NCI-H1930 (cell line): ENCODE data around the gene CGB1.
A peak's percentile ranks its signal among the peaks of the same experiment; 100 is the strongest.
"Not testable (repeated sequence)": the region's sequence is repeated elsewhere in the genome, so short reads cannot be mapped to it uniquely, and the experiment has no call there.

Experiments
- DNase-seq, 2 experiments: peaks; one replicate each; lab custom pipeline; 2025; lab: John Stamatoyannopoulos, UW

The CGB1 gene

DNA sequence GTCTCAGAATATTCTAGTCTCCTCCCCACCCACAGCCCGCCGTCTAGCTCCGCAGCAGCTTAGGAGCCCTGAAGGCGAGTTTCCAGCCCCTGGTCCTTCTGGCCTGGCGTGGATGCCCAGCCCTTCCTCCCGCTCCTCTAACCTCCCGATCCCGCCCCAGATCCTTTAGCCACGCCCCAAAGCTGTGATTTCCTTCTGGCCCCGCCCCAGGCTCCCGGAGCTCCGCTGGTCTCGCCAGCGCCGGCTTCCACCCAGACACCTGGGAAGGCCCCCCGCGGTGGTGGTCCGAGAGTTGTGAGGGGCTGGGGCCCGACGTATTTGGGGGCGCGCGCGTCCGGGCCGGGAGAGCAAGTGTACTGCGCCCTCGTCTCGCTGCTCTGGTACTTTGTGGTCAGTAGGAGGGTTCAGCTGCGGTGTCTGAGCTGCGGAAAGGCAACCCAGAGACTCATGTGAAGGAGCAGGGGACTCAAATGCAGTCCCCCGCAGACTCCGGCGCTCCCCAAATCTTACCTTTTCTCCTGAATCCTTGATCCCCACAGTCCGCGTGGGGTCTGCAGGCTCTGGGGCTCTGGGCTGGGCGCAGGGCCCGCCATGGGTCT lies 21.0 kb upstream of the CGB1 start, which contains the start of gene CGB7:
Gene CGB7 (minus strand): TSS at position 114 of the 599 bp plus-strand sequence. CDS start 2,374 bp downstream, outside the sequence.
- DNase-seq: no peak

DNA sequence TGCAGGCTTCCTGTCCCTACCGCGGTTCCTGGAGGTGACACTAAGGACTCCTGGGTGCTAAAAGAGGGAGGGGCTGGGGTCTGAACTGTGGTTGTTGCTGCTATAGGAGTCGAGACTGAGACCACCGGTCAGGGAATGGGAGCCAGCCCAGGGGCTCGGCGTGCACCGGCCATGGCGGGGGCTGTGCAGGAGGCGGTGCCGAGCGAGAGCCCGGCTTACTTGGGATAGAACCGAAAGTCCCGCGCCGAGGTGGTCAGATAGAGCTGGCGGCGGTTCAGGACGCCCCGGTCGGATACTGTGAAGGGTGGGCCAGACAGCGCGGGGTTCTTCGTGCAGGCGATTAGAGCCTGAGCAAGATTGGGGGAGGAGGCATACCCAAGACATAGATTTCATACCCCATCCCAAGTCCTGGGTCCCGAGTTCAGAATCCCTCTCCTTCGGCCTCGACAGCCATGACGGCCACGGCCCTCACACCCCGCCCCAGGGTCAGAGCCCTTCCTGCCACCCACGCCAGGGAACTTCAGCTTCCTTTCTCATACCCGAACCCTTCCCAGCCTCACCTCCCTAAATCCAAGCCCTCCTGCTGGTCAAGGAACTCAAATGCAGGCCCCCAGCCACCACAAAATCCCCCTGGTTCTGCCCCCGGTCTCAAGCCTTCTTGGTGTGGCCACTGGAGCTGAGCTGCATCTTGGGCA lies 20.4 kb upstream of the CGB1 start:
- DNase-seq: not testable (repeated sequence)

DNA sequence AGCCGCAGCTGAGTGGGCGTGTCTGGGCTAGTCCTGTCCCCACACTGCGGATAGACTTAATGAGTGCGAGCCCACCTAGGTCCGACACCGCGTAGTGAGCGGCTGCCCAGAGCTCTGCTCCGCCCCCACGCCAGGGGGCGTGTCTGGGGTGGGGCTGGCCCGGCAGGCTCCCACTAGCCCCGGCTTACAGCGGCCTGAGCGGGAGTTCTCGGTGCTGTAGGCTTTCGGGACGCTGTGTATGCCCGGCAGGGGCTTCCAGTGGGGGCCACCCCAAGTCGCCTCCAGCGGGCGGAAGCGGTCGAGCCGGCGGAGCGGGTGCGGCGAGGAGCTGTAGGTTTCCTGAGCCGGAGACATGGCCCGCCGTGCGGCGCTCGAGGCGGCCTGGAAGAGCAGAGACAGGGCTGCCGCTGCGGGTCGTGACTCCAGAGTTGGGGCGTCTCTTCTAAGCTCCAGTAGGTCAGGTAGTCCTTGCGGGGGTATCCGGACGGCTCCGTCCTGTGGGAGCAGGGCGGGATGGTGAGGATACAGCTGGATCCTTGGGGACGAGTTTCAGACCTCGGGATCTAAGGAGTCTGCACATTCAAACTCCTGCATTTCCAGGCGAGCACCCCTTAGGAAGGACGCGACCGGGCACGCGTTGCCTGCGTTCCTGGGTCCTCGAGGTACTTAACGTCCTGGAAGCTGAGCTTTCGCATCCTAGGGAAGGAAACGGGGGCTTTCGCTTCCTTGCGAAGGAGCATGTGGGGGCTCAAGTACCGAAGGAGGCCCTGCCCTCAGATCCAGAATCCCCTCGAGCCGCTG lies 19.6 kb upstream of the CGB1 start:
- DNase-seq: peak; percentile 50 to 81

DNA sequence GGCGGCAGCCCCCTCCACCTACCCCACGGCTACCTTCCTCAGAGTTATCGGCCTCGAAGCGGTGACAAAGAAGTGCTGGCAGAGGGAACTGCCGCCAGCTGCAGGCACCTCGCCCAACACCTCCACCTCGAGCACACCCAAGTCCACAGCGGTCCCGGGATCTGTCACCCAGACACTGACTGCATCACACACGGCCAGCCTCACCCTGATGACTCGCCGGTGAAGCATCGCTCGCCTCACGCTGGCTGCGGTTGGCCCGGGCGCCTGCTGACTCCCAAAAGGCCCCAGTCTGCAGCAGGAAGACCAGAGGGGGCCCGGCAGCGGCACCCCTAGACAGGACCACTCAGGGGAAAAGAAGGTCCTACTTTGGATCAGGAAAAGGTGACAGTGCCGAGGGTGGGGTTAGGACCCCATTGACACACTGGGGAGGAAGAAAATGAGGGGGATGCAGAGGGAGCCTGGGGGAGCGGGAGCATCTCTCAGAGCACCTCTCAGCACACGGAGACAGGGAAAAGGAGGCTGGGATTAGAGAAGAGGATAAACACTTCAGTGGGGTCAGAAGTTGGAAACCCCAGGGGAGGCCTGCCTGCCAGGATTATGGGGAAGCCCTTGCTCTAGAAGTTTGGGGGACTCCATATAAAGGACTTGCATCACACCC lies 13.8 kb upstream of the CGB1 start:
- not testable (repeated sequence) for DNase-seq

DNA sequence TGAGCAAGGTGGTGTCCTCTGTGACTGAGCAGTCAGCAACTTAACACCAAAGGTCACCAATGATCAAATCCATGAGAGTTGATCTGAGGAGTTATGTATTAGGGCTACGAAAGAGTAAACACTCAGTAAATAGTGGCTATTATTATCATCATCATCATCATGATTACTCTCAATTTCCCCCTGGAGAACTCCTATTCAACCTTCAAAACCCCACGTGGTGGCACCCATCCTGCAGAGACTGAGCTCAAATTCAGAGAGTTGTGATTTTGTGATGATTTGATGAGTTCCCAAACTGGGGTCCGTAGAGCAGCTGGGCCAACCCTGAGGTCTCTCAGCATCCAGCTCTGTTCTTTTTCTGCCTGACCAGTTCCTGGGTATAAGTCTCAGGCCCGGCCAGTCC lies 13.1 kb upstream of the CGB1 start:
- DNase-seq: not testable (repeated sequence)

DNA sequence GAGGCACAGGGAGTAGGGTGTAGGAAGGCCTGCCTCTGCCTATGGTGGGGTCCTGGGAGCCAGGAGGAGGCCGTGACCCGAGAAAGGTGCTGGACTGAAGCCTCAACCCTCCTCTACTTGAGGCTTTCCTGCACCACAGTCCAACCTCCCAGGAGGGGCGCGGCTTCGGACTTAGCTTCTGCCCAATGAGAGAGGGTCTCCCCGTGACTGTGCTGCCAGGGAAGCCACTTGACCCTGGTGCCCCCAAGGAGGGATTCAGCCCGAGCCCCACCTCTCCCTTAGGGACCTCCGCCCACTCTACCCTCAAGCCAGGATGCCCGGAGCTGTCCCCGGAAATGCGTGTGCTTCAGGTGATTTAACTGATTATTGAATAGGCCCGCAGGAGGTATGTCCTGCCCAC lies 12.3 kb upstream of the CGB1 start, which contains the start of gene CGB8:
Gene CGB8 (minus strand): TSS at position 101 of the 400 bp plus-strand sequence. CDS start 372 bp downstream, outside the sequence.
- not testable (repeated sequence) for DNase-seq

DNA sequence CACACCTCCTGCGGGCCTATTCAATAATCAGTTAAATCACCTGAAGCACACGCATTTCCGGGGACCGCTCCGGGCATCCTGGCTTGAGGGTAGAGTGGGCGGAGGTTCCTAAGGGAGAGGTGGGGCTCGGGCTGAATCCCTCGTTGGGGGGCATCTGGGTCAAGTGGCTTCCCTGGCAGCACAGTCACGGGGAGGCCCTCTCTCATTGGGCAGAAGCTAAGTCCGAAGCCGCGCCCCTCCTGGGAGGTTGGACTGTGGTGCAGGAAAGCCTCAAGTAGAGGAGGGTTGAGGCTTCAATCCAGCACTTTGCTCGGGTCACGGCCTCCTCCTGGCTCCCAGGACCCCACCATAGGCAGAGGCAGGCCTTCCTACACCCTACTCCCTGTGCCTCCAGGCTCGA lies 6.9 kb upstream of the CGB1 start, which contains the start of gene CGB5:
Gene CGB5 (plus strand): TSS at position 301 of the 400 bp plus-strand sequence. CDS start 362 bp downstream, outside the sequence.
- not testable (repeated sequence) for DNase-seq

DNA sequence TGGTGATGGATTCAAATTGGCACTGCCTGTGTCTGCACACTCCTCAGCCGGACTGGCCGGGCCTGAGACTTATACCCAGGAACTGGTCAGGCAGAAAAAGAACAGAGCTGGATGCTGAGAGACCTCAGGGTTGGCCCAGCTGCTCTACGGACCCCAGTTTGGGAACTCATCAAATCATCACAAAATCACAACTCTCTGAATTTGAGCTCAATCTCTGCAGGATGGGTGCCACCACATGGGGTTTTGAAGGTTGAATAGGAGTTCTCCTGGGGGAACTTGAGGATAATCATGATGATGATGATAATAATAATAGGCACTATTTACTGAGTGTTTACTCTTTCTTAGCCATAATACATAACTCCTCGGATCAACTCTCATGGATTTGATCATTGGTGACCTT lies 6.0 kb upstream of the CGB1 start:
- DNase-seq: not testable (repeated sequence)

DNA sequence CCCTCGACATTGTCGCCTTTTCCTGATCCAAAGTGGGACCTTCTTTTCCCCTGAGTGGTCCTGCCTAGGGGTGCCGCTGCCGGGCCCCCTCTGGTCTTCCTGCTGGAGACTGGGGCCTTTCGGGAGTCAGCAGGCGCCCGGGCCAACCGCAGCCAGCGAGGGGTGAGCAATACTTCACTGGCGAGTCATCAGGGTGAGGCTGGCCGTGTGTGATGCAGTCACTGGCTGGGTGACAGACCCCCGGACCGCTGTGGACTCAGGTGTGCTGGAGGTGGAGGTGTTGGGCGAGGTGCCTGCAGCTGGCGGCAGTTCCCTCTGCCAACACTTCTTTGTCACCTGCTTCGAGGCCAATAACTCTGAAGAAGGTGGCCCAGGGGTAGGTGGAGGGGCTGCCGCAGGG lies 5.5 kb upstream of the CGB1 start:
- DNase-seq: no peak

DNA sequence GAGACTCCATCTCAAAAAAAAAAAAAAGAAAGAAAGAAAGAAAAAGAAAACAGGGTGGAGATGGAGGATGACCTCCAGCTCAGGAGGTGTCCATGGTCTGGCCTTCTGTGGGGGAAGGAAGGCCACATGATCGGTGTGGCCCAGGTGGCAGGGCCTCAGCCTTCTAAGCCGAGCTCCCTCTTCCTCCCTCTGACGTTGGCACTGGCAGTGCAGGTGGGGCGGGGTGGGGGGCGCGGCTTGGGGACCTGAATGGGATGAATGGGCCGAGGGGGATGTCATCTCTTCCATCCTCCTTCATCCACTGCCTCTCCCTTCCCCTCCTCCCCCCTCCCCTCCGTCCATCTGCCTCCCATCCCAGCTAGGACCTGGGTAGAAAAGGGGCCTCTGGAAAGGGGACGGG lies 3.0 kb upstream of the CGB1 start:
- not testable (repeated sequence) for DNase-seq

DNA sequence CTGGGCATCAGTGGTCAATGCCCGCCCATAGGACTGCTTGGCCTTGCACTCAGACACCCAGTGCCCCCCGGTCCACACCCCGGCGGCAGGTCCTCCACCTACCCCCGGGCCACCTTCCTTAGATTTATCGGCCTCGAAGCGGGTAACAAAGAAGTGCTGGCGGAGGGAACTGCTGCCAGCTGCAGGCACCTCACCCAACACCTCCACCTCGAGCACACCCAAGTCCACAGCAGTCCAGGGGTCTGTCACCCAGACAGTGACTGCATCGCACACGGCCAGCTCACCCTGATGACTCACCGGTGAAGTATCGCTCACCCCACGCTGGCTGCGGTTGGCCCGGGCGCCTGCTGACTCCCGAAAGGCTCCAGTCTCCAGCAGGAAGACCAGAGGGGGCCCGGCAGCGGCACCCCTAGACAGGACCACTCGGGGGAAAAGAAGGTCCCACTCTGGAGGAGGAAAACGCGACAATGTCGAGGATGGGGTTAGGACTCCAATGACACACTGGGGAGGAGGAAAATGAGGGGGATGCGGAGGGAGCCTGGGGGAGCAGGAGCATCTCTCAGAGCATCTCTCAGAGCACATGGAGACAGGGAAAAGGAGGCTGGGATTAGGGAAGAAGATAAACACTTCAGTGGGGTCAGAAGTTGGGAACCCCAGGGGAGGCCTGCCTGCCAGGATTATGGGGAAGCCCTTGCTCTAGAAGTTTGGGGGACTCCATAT lies 2.0 kb upstream of the CGB1 start:
- DNase-seq: not testable (repeated sequence)

DNA sequence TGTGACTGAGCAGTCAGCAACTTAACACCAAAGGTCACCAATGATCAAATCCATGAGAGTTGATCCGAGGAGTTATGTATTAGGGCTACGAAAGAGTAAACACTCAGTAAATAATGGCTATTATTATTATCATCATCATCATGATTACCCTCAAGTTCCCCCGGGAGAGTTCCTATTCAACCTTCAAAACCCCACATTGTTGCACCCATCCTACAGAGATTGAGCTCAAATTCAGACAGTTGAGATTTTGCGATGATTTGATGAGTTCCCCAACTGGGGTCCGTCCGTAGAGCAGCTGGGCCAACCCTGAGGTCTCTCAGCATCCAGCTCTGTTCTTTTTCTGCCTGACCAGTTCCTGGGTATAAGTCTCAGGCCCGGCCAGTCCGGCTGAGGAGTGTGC lies 1.4 kb upstream of the CGB1 start:
- not testable (repeated sequence) for DNase-seq

DNA sequence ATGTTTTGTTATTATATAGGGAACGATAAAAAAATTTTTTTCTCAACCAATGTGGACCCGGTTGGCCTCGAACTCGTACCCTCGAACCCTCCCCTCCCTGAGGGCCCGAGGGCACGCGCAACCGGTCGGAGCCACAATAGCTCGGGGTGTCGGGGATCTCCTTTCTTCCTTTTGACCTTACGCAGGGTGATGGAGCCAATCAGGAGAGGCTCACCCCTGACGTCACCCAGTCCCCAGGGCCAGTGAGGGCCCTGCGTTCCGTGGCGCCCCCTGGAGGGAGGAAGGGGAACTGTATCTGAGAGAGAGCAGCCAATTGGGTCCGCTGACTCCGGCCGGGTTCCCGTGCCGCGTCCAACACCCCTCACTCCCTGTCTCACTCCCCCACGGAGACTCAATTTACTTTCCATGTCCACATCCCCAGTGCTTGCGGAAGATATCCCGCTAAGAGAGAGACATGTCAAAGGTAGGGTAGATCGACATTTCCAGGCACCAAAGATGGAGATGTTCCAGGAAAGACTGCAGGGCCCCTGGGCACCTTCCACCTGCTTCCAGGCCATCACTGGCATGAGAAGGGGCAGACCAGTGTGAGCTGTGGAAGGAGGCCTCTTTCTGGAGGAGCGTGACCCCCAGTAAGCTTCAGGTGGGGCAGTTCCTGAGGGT lies 4.9 kb downstream of the CGB1 start, which contains the start of gene CGB2:
Gene CGB2 (plus strand): TSS at position 249 of the 660 bp plus-strand sequence. CDS start 206 bp downstream, at position 455.
- DNase-seq: peak; percentile 93 to 94

DNA sequence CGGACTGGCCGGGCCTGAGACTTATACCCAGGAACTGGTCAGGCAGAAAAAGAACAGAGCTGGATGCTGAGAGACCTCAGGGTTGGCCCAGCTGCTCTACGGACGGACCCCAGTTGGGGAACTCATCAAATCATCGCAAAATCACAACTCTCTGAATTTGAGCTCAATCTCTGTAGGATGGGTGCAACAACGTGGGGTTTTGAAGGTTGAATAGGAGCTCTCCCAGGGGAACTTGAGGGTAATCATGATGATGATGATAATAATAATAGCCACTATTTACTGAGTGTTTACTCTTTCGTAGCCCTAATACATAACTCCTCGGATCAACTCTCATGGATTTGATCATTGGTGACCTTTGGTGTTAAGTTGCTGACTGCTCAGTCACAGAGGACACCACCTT lies 6.4 kb downstream of the CGB1 start:
- not testable (repeated sequence) for DNase-seq

DNA sequence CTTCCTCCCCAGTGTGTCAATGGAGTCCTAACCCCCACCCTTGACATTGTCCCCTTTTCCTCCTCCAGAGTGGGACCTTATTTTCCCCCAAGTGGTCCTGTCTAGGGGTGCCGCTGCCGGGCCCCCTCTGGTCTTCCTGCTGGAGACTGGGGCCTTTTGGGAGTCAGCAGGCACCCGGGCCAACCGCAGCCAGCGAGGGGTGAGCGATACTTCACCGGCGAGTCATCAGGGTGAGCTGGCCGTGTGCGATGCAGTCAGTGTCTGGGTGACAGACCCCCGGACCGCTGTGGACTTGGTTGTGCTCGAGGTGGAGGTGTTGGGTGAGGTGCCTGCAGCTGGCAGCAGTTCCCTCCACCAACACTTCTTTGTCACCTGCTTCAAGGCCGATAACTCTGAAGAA lies 6.9 kb downstream of the CGB1 start:
- DNase-seq: not testable (repeated sequence)

DNA sequence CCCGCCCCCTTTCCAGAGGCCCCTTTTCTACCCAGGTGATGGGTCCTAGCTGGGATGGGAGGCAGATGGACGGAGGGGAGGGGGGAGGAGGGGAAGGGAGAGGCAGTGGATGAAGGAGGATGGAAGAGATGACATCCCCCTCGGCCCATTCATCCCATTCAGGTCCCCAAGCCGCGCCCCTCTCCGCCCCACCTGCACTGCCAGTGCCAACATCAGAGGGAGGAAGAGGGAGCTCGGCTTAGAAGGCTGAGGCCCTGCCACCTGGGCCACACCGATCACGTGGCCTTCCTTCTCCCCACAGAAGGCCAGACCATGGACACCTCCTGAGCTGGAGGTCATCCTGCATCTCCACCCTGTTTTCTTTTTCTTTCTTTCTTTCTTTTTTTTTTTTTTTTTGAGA lies 8.0 kb downstream of the CGB1 start:
- DNase-seq: not testable (repeated sequence)

DNA sequence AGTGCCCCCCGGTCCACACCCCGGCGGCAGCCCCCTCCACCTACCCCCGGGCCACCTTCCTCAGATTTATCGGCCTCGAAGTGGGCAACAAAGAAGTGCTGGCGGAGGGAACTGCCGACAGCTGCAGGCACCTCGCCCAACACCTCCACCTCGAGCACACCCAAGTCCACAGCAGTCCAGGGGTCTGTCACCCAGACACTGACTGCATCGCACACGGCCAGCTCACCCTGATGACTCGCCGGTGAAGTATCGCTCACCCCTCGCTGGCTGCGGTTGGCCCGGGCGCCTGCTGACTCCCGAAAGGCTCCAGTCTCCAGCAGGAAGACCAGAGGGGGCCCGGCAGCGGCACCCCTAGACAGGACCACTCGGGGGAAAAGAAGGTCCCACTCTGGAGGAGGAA lies 11.1 kb downstream of the CGB1 start:
- DNase-seq: not testable (repeated sequence)

DNA sequence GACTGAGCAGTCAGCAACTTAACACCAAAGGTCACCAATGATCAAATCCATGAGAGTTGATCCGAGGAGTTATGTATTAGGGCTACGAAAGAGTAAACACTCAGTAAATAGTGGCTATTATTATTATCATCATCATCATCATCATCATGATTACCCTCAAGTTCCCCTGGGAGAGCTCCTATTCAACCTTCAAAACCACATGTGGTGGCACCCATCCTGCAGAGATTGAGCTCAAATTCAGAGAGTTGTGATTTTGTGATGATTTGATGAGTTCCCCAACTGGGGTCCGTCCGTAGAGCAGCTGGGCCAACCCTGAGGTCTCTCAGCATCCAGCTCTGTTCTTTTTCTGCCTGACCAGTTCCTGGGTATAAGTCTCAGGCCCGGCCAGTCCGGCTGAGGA lies 11.6 kb downstream of the CGB1 start:
- not testable (repeated sequence) for DNase-seq

DNA sequence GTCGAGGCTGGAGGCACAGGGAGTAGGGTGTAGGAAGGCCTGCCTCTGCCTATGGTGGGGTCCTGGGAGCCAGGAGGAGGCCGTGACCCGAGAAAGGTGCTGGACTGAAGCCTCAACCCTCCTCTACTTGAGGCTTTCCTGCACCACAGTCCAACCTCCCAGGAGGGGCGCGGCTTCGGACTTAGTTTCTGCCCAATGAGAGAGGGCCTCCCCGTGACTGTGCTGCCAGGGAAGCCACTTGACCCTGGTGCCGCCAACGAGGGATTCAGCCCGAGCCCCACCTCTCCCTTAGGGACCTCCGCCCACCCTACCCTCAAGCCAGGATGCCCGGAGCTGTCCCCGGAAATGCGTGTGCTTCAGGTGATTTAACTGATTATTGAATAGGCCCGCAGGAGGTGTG lies 12.5 kb downstream of the CGB1 start, which contains the start of gene CGB3:
Gene CGB3 (minus strand): TSS at position 101 of the 400 bp plus-strand sequence. CDS start 362 bp downstream, outside the sequence.
- DNase-seq: not testable (repeated sequence)

DNA sequence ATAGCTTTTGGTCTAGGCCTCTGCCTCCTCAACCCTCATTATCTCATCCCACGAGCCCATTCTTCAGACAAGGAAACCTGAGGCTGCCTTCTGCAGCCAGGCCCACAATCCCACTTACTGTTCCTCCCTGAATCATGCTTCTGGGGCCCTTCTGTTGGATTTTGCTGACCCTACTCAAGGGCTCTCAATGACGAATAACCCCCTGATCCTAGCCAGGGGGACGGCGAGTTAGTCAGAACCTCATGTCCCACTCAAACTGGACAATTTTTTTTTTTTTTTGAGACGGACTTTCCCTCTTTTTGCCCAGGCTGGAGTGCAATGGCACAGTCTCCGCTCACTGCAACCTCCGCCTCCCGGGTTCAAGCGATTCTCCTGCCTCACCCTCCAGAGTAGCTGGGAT lies 14.6 kb downstream of the CGB1 start:
- no peak for DNase-seq
